Keratinocyte (primary cell): ENCODE measurements around the gene ATP9B. TPM values are rescaled to one million over a fixed set of nuclear protein-coding genes. Genes with fewer than 3 reads are reported as not detected.

Experiments
- DNase-seq: peaks from one replicate; pipeline ENCODE4 v3.0.0-alpha.2; 2011; ENCODE audit warnings: low read depth, missing footprints, low spot score
- FAIRE-seq: peaks from 2 replicates; lab custom pipeline; 2011; peaks lifted over from hg19 to GRCh38; lab: Jason Lieb, UNC
- H2AFZ ChIP-seq: 2 replicates; pipeline ENCODE4 v1.6.0; 2012; ENCODE audit warnings: low read length, control low read depth, inconsistent platforms; ENCODE audit not compliant: control insufficient read depth
- H3K27ac ChIP-seq: 2 replicates; pipeline ENCODE4 v1.5.1; 2011; ENCODE audit warnings: low read length; ENCODE audit not compliant: control insufficient read depth, insufficient read depth
- H3K27me3 ChIP-seq: 3 replicates; pipeline ENCODE4 v1.6.0; 2011; ENCODE audit warnings: low read length; ENCODE audit not compliant: control insufficient read depth, insufficient read depth; ENCODE audit errors: extremely low read depth
- H3K36me3 ChIP-seq, 2 experiments: 2 replicates in 1 of 2; 3 replicates in 1 of 2; pipeline ENCODE4 v1.5.1; 2011; ENCODE audit warnings: low read length in 2 of 2, mild to moderate bottlenecking in 1 of 2; ENCODE audit not compliant: control insufficient read depth in 2 of 2, insufficient read depth in 2 of 2; ENCODE audit errors: extremely low read depth in 1 of 2
- H3K4me1 ChIP-seq: 3 replicates; pipeline ENCODE4 v1.5.1; 2011; ENCODE audit warnings: low read length; ENCODE audit not compliant: control insufficient read depth, insufficient read depth; ENCODE audit errors: extremely low read depth
- H3K4me2 ChIP-seq: 3 replicates; pipeline ENCODE4 v1.6.0; 2011; ENCODE audit warnings: low read depth, low read length; ENCODE audit not compliant: control insufficient read depth, insufficient read depth; ENCODE audit errors: extremely low read depth
- H3K4me3 ChIP-seq, 3 experiments: fragments of 200-600 bp in 1 of 3; sonication (generic) in 1 of 3; 2 replicates in 2 of 3; 3 replicates in 1 of 3; pipeline ENCODE4 v1.5.1; 2011 to 2016; ENCODE audit warnings: low read length in 3 of 3, mild to moderate bottlenecking in 3 of 3, control low read depth in 2 of 3, inconsistent platforms in 1 of 3, low read depth in 1 of 3, mixed read lengths in 1 of 3, mixed run types in 1 of 3, moderate library complexity in 1 of 3; ENCODE audit not compliant: control insufficient read depth in 2 of 3, insufficient read depth in 2 of 3; ENCODE audit errors: extremely low read depth in 1 of 3
- H3K79me2 ChIP-seq: 2 replicates; pipeline ENCODE4 v1.6.0; 2012; ENCODE audit warnings: low read length; ENCODE audit not compliant: control insufficient read depth, insufficient read depth
- H3K9ac ChIP-seq: 3 replicates; pipeline ENCODE4 v1.6.0; 2011; ENCODE audit warnings: low read length; ENCODE audit not compliant: control insufficient read depth, insufficient read depth; ENCODE audit errors: extremely low read depth
- H3K9me1 ChIP-seq: 3 replicates; pipeline ENCODE4 v1.6.0; 2011; ENCODE audit warnings: low read length; ENCODE audit not compliant: control insufficient read depth, insufficient read depth; ENCODE audit errors: extremely low read depth
- H3K9me3 ChIP-seq: 2 replicates; pipeline ENCODE4 v1.5.1; 2012; ENCODE audit warnings: low read depth, low read length; ENCODE audit not compliant: control insufficient read depth
- H4K20me1 ChIP-seq: 3 replicates; pipeline ENCODE4 v1.6.0; 2011; ENCODE audit warnings: low read length; ENCODE audit not compliant: control insufficient read depth, insufficient read depth; ENCODE audit errors: extremely low read depth
- EZH2 ChIP-seq: IDR thresholded peaks from one replicate; pipeline ENCODE4 v1.6.1; 2012; ENCODE audit warnings: inconsistent platforms, mild to moderate bottlenecking, low read length, moderate library complexity
- dilution Hi-C: fragments of 300-500 bp; cut with MboI; formaldehyde crosslinking; loops from one replicate; pipeline ENCODE4 v1.7.0; 2020; ENCODE audit warnings: low sequenced_read_pairs; ENCODE audit not compliant: extremely low pct_ligation_motif_present
- polyA plus RNA-seq, 5 experiments: library from polyadenylated mRNA; depleted of rRNA in 3 of 5; stranded (reverse) in 3 of 5; stranded (forward) in 1 of 5; unstranded in 1 of 5; fragments of >200 nt; gene quantifications; 1 replicate in 1 of 5; 2 replicates in 3 of 5; 3 replicates in 1 of 5; pipeline versions ENCODE4 v1.2.1 to v1.2.3, GENCODE V29; 2011 to 2012; ENCODE audit warnings: missing spikeins in 2 of 5, low read depth in 1 of 5, low replicate concordance in 1 of 5
- TF ChIP-seq, protein P1 (sequence below), 3 experiments: IDR thresholded peaks in 1 of 3; conservative IDR thresholded peaks in 1 of 3; optimal IDR thresholded peaks in 1 of 3; 2 replicates in 2 of 3; 3 replicates in 1 of 3; pipeline versions ENCODE3 to v1.5.1; 2011; ENCODE audit warnings: low read length in 3 of 3, mild to moderate bottlenecking in 3 of 3, moderate library complexity in 2 of 3, control low read depth in 1 of 3, inconsistent platforms in 1 of 3; ENCODE audit not compliant: insufficient read depth in 2 of 3; ENCODE audit errors: extremely low read depth in 1 of 3

Gene ATP9B
- polyA plus RNA-seq, 1 donor (not counting 4 experiments of a cell fraction or from before 2014, with no cell fraction given) = 16.1 TPM

DNA sequence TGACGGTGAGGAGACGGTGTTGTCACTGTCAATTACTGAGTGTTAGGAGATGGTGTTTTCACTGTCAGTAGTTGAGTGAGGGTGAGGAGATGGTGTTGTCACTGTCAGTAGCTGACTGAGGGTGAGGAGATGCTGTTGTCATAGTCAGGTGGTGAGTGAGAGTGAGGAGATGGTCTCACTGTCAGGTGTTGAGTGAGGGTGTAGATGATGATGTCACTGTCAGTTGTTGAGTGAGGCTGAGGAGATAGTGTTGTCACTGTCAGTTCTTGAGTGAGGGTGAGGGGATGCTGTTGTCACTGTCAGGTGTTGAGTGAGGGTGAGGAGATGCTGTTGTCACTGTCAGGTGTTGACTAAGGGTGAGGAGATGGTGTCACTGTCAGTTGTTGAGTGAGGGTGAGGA is 3.4 kb upstream of the ATP9B start:
- no peak overlapping the region for H3K9ac ChIP-seq
- no peaks in the 10 kb centered on the region for H3K27me3 ChIP-seq
- DNase-seq = no peak
- H3K9me3 ChIP-seq = peaks cover 2% of the 10 kb centered on the region
- no peak overlapping the region for H2AFZ ChIP-seq
- H3K79me2 ChIP-seq = peaks cover 4% of the 10 kb centered on the region
- H3K9me1 ChIP-seq = no peaks in the 10 kb centered on the region
- FAIRE-seq = no peak
- H3K27ac ChIP-seq = no peak overlapping the region
- H3K4me2 ChIP-seq = no peak overlapping the region
- no peak for TF ChIP-seq EZH2
- TF ChIP-seq, protein P1, sequence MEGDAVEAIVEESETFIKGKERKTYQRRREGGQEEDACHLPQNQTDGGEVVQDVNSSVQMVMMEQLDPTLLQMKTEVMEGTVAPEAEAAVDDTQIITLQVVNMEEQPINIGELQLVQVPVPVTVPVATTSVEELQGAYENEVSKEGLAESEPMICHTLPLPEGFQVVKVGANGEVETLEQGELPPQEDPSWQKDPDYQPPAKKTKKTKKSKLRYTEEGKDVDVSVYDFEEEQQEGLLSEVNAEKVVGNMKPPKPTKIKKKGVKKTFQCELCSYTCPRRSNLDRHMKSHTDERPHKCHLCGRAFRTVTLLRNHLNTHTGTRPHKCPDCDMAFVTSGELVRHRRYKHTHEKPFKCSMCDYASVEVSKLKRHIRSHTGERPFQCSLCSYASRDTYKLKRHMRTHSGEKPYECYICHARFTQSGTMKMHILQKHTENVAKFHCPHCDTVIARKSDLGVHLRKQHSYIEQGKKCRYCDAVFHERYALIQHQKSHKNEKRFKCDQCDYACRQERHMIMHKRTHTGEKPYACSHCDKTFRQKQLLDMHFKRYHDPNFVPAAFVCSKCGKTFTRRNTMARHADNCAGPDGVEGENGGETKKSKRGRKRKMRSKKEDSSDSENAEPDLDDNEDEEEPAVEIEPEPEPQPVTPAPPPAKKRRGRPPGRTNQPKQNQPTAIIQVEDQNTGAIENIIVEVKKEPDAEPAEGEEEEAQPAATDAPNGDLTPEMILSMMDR (optimal IDR thresholded peaks at IDR 0.05 in 1 of 3, IDR thresholded peaks at IDR 0.05 in 1 of 3, conservative IDR thresholded peaks at IDR 0.05 in 1 of 3; ENCODE audit: extremely low read depth in 1 of 3, insufficient read depth in 2 of 3, low read length in 3 of 3) = no peak
- H3K4me1 ChIP-seq = peaks cover 13% of the 10 kb centered on the region
- no peaks in the 10 kb centered on the region for H4K20me1 ChIP-seq
- H3K36me3 ChIP-seq = no peaks in the 10 kb centered on the region
- no peak overlapping the region for H3K4me3 ChIP-seq
- dilution Hi-C loops = no loop called here

DNA sequence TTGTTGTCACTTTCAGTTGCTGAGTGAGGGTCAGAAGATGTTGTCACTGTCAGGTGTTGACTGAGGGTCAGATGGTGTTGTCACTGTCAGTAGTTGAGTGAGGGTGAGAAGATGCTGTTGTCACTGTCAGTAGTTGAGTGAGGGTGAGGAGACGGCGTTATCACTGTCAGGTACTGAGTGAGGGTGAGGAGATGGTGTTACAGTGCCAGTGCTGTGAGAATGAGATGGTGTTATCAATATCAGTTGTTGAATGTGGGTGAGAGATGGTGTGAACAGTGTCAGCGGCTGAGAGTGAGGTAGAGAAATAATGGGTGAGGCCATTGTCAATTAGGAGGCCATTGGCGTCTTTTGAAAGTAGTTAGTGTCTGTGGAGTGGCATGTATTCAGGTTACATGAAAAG is 1.6 kb upstream of the ATP9B start:
- no peak for TF ChIP-seq EZH2
- TF ChIP-seq, protein P1 (optimal IDR thresholded peaks at IDR 0.05 in 1 of 3, IDR thresholded peaks at IDR 0.05 in 1 of 3, conservative IDR thresholded peaks at IDR 0.05 in 1 of 3; ENCODE audit: extremely low read depth in 1 of 3, insufficient read depth in 2 of 3, low read length in 3 of 3) = no peak
- Histone ChIP-seq H3K9me1 (no peaks in the 10 kb centered on the region), H3K36me3 (no peaks in the 10 kb centered on the region), H3K4me2 (no peak overlapping the region), H3K9me3 (peaks cover 2% of the 10 kb centered on the region), H3K4me3 (no peak overlapping the region), H3K27me3 (no peaks in the 10 kb centered on the region), H3K9ac (no peak overlapping the region), H3K79me2 (peaks cover 13% of the 10 kb centered on the region), H3K27ac (no peak overlapping the region), H4K20me1 (no peaks in the 10 kb centered on the region), H3K4me1 (peaks cover 12% of the 10 kb centered on the region), H2AFZ (no peak overlapping the region)
- no peak for FAIRE-seq
- dilution Hi-C loops = no loop called here
- no peak for DNase-seq
